Sigmoid colon (tissue), 7 donors: Measurements from ENCODE around the gene WNT3A. TPM values are rescaled to one million over a fixed set of nuclear protein-coding genes. Genes with fewer than 3 reads are reported as not detected.
A peak's percentile ranks its signal among the peaks of the same experiment; 100 is the strongest.

Source experiments
- DNase-seq: peaks from one replicate; pipeline ENCODE4 v3.0.0-alpha.2; 2019
- H3K27ac ChIP-seq, 4 donors: fragments of 200-600 bp; sonication (generic); one replicate each; pipeline ENCODE4 v1.5.1; 2016 to 2019; ENCODE audit warnings: mild to moderate bottlenecking in 1 of 4
- H3K27me3 ChIP-seq, 3 donors: fragments of 200-600 bp; sonication (generic); one replicate each; pipeline ENCODE4 v1.5.1; 2019; ENCODE audit warnings: mild to moderate bottlenecking in 1 of 3
- H3K36me3 ChIP-seq, 4 donors: fragments of 200-600 bp; sonication (generic); one replicate each; pipeline ENCODE4 v1.5.1; 2016 to 2019
- H3K4me1 ChIP-seq, 4 donors: fragments of 200-600 bp; sonication (generic); one replicate each; pipeline ENCODE4 v1.5.1; 2017 to 2019
- H3K4me3 ChIP-seq, 4 donors: fragments of 200-600 bp; sonication (generic); one replicate each; pipeline ENCODE4 v1.5.1; 2017 to 2019; ENCODE audit warnings: mild to moderate bottlenecking in 2 of 4, moderate library complexity in 1 of 4
- H3K9me3 ChIP-seq, 4 donors: fragments of 200-600 bp in 3 of 4; sonication (generic) in 3 of 4; one replicate each; pipeline versions ENCODE4 v1.5.1 to v1.6.1; 2013 to 2019
- EP300 ChIP-seq, 4 donors: sonication (generic); formaldehyde crosslinking; IDR thresholded peaks; one replicate each; pipeline ENCODE4 v1.6.1; 2017; ENCODE audit warnings: antibody characterized with exemption in 4 of 4
- POLR2A ChIP-seq, 2 donors: fragments of 450-650 bp; IDR thresholded peaks; one replicate each; pipeline ENCODE4 v1.6.1; 2016; ENCODE audit warnings: antibody characterized with exemption in 2 of 2, mild to moderate bottlenecking in 2 of 2, moderate library complexity in 2 of 2
- POLR2AphosphoS5 ChIP-seq, 4 donors: sonication (generic); formaldehyde crosslinking; IDR thresholded peaks; one replicate each; pipeline ENCODE4 v1.6.1; 2017; ENCODE audit warnings: antibody characterized with exemption in 4 of 4
- WGBS, 2 donors: extraction: QIAGEN DNeasy Blood & Tissue Kit; methylation state at CpG; one replicate each; pipeline ENCODE4 v1.1.7; 2013; 5-methylcytosine and 5-hydroxymethylcytosine counted together
- intact Hi-C: fragments of 100-400 bp; cut with DNase I; formaldehyde crosslinking; loops from one replicate; pipeline ENCODE4 v1.15.1; 2023
- polyA plus RNA-seq, 3 donors: library from polyadenylated mRNA; stranded (reverse); fragments of 200-250 nt; gene quantifications; one replicate each; pipeline ENCODE4 v1.2.3, GENCODE V29; 2013
- total RNA-seq, 4 donors: library from RNA; depleted of rRNA; stranded (reverse); fragments of >200 nt; gene quantifications; one replicate each; pipeline ENCODE4 v1.1.0, GENCODE V29; 2016
- TF ChIP-seq, protein P1 (sequence below), 4 experiments: fragments of 450-650 bp in 3 of 4; fragments of 200-600 bp in 1 of 4; IDR thresholded peaks; one replicate each; pipeline ENCODE4 v1.5.1; 2016 to 2019; ENCODE audit warnings: antibody characterized with exemption in 4 of 4, mild to moderate bottlenecking in 3 of 4, moderate library complexity in 2 of 4
- donor health status: healthy with polysubstance abuse.
- donor health status: Bipolar disorder and iron deficiency.
- donor health status: healthy.

The WNT3A gene
- total and polyA plus RNA-seq, 7 donors = 0.01 TPM; not detected in 6

GRCh38 chr1:228077565-228078330, 71.0 kb downstream of the WNT3A start:
- no peak overlapping the region for H3K27ac ChIP-seq
- intact Hi-C loops = no loop called here
- H3K9me3 ChIP-seq = no peaks in the 10 kb centered on the region
- peak; percentile 62 for DNase-seq
- peaks cover 0 to 11% (median 1%) of the 10 kb centered on the region in 3 donors for H3K27me3 ChIP-seq
- H3K4me1 ChIP-seq = peaks cover 0 to 28% (median 14%) of the 10 kb centered on the region in 4 donors
- WGBS, 2 donors = 71 to 74% methylated on average over 10 of the region's 10 CpGs
- no peaks in the 10 kb centered on the region for H3K36me3 ChIP-seq
- TF ChIP-seq POLR2AphosphoS5 (IDR thresholded peaks at IDR 0.05) (no peak), POLR2A (IDR thresholded peaks at IDR 0.05) (no peak), EP300 (IDR thresholded peaks at IDR 0.05) (no peak)
- TF ChIP-seq, protein P1, sequence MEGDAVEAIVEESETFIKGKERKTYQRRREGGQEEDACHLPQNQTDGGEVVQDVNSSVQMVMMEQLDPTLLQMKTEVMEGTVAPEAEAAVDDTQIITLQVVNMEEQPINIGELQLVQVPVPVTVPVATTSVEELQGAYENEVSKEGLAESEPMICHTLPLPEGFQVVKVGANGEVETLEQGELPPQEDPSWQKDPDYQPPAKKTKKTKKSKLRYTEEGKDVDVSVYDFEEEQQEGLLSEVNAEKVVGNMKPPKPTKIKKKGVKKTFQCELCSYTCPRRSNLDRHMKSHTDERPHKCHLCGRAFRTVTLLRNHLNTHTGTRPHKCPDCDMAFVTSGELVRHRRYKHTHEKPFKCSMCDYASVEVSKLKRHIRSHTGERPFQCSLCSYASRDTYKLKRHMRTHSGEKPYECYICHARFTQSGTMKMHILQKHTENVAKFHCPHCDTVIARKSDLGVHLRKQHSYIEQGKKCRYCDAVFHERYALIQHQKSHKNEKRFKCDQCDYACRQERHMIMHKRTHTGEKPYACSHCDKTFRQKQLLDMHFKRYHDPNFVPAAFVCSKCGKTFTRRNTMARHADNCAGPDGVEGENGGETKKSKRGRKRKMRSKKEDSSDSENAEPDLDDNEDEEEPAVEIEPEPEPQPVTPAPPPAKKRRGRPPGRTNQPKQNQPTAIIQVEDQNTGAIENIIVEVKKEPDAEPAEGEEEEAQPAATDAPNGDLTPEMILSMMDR (IDR thresholded peaks at IDR 0.05) = no peak
- H3K4me3 ChIP-seq = no peak overlapping the region

- no peak for TF ChIP-seq POLR2A (IDR thresholded peaks at IDR 0.05)
- no peak for TF ChIP-seq EP300 (IDR thresholded peaks at IDR 0.05)
- TF ChIP-seq, protein P1 (IDR thresholded peaks at IDR 0.05) = no peak
- TF ChIP-seq POLR2AphosphoS5 (IDR thresholded peaks at IDR 0.05) = no peak
- Histone ChIP-seq H3K4me3 (no peak overlapping the region), H3K36me3 (no peaks in the 10 kb centered on the region), H3K9me3 (no peaks in the 10 kb centered on the region), H3K4me1 (peaks cover 0 to 31% (median 19%) of the 10 kb centered on the region in 4 donors), H3K27ac (no peak overlapping the region), H3K27me3 (peaks cover 0 to under 1% (median 0%) of the 10 kb centered on the region in 3 donors)
- 92 to 93% methylated on average over 7 of the region's 7 CpGs for WGBS, 2 donors
- intact Hi-C loops = no loop called here
- peak; percentile 35 for DNase-seq
Observed at GRCh38 chr1:228079013-228079412, 72.2 kb downstream of the WNT3A start.

- Histone ChIP-seq H3K36me3 (no peaks in the 10 kb centered on the region), H3K9me3 (no peaks in the 10 kb centered on the region), H3K27ac (no peak overlapping the region), H3K4me3 (no peak overlapping the region), H3K27me3 (no peaks in the 10 kb centered on the region), H3K4me1 (peaks cover 0 to 39% (median 26%) of the 10 kb centered on the region in 4 donors)
- peak; percentile 63 for DNase-seq
- intact Hi-C loops = loop anchor here (5.0 to 10.0 kb wide), 5 partner anchors 192 to 535 kb away; partner anchors contain the start of gene RNF187
- 92 to 96% methylated on average over 7 of the region's 7 CpGs for WGBS, 2 donors
- TF ChIP-seq, protein P1 (IDR thresholded peaks at IDR 0.05) = no peak
- TF ChIP-seq EP300 (IDR thresholded peaks at IDR 0.05) = no peak
Observed at GRCh38 chr1:228079601-228080263, 72.9 kb downstream of the WNT3A start.

- 67 to 79% methylated on average over 7 of the region's 7 CpGs for WGBS, 2 donors
- H3K4me3 ChIP-seq = peak overlapping the region in 3 of 4 donors; percentile 77 to 92 (median 87)
- no peaks in the 10 kb centered on the region for H3K9me3 ChIP-seq
- H3K27me3 ChIP-seq = no peaks in the 10 kb centered on the region
- peak overlapping the region in 1 of 4 donors; percentile 97 for H3K27ac ChIP-seq
- TF ChIP-seq EP300 (IDR thresholded peaks at IDR 0.05) = no peak
- TF ChIP-seq, protein P1 (IDR thresholded peaks at IDR 0.05) = no peak
- TF ChIP-seq POLR2A (IDR thresholded peaks at IDR 0.05) = no peak
- TF ChIP-seq POLR2AphosphoS5 (IDR thresholded peaks at IDR 0.05) = no peak
- H3K36me3 ChIP-seq = no peaks in the 10 kb centered on the region
- DNase-seq = peak; percentile 64
- H3K4me1 ChIP-seq = peaks cover 0 to 53% (median 40%) of the 10 kb centered on the region in 4 donors
- intact Hi-C loops = loop anchor here (5.0 to 10.0 kb wide), 5 partner anchors 194 to 536 kb away; partner anchors contain the start of gene RNF187
Observed at GRCh38 chr1:228081144-228081543, 74.3 kb downstream of the WNT3A start.
